DND-41 (cell line): ENCODE data around the gene U2AF1L4.

Experiments used
- ATAC-seq: fragments of 200-7000 bp; cut with Tn5 transposase; 3 replicates; pipeline ENCODE4 v1.9.1; 2021; ENCODE audit warnings: low read depth; ENCODE audit not compliant: insufficient read depth
- DNase-seq: peaks from one replicate; pipeline ENCODE4 v3.0.0-alpha.2; 2020
- H2AFZ ChIP-seq: 2 replicates; pipeline ENCODE4 v1.6.0; 2012; ENCODE audit warnings: low read depth, low read length
- H3K27ac ChIP-seq: 2 replicates; pipeline ENCODE4 v1.5.1; 2012; ENCODE audit warnings: low read length, inconsistent platforms
- H3K27me3 ChIP-seq: fragments of 200-600 bp; sonication (generic); 2 replicates; pipeline ENCODE4 v1.6.0; 2012; ENCODE audit warnings: low read length, mild to moderate bottlenecking, inconsistent platforms; ENCODE audit not compliant: insufficient read depth, poor library complexity
- H3K36me3 ChIP-seq: 2 replicates; pipeline ENCODE4 v1.5.1; 2012; ENCODE audit warnings: low read length, inconsistent platforms; ENCODE audit not compliant: insufficient read depth
- H3K4me1 ChIP-seq: 2 replicates; pipeline ENCODE4 v1.5.1; 2012; ENCODE audit warnings: mild to moderate bottlenecking, low read length; ENCODE audit not compliant: insufficient read depth
- H3K4me2 ChIP-seq: 2 replicates; pipeline ENCODE4 v1.6.0; 2012; ENCODE audit warnings: mild to moderate bottlenecking, moderate library complexity, low read length, inconsistent platforms; ENCODE audit not compliant: insufficient read depth
- H3K4me3 ChIP-seq, 2 experiments: fragments of 200-600 bp in 1 of 2; shearing (Covaris generic) in 1 of 2; 2 replicates each; pipeline ENCODE4 v1.5.1; 2012 to 2016; ENCODE audit warnings: inconsistent platforms in 2 of 2, low read length in 2 of 2, mild to moderate bottlenecking in 2 of 2, low read depth in 1 of 2, moderate library complexity in 1 of 2
- H3K79me2 ChIP-seq: 2 replicates; pipeline ENCODE4 v1.6.0; 2012; ENCODE audit warnings: low read length, inconsistent platforms; ENCODE audit not compliant: insufficient read depth
- H3K9ac ChIP-seq: 2 replicates; pipeline ENCODE4 v1.6.0; 2012; ENCODE audit warnings: low read depth, mild to moderate bottlenecking, inconsistent platforms, low read length, moderate library complexity
- H3K9me3 ChIP-seq: 2 replicates; pipeline ENCODE4 v1.5.1; 2012; ENCODE audit warnings: low read length, moderate library complexity, mild to moderate bottlenecking, inconsistent platforms; ENCODE audit not compliant: insufficient read depth, severe bottlenecking
- H4K20me1 ChIP-seq: 2 replicates; pipeline ENCODE4 v1.6.0; 2012; ENCODE audit warnings: low read length; ENCODE audit not compliant: insufficient read depth
- CTCF ChIP-seq: IDR thresholded peaks from 2 replicates; pipeline ENCODE4 v1.5.1; 2012; ENCODE audit warnings: borderline replicate concordance, low read length, moderate library complexity, mild to moderate bottlenecking; ENCODE audit not compliant: poor library complexity, severe bottlenecking; ENCODE audit errors: extremely low read depth
- EZH2 ChIP-seq: IDR thresholded peaks from 3 replicates; pipeline ENCODE4 v1.6.1; 2012; ENCODE audit warnings: borderline replicate concordance, low read depth, mild to moderate bottlenecking, moderate library complexity, low read length, inconsistent platforms; ENCODE audit not compliant: severe bottlenecking

Gene U2AF1L4

DNA sequence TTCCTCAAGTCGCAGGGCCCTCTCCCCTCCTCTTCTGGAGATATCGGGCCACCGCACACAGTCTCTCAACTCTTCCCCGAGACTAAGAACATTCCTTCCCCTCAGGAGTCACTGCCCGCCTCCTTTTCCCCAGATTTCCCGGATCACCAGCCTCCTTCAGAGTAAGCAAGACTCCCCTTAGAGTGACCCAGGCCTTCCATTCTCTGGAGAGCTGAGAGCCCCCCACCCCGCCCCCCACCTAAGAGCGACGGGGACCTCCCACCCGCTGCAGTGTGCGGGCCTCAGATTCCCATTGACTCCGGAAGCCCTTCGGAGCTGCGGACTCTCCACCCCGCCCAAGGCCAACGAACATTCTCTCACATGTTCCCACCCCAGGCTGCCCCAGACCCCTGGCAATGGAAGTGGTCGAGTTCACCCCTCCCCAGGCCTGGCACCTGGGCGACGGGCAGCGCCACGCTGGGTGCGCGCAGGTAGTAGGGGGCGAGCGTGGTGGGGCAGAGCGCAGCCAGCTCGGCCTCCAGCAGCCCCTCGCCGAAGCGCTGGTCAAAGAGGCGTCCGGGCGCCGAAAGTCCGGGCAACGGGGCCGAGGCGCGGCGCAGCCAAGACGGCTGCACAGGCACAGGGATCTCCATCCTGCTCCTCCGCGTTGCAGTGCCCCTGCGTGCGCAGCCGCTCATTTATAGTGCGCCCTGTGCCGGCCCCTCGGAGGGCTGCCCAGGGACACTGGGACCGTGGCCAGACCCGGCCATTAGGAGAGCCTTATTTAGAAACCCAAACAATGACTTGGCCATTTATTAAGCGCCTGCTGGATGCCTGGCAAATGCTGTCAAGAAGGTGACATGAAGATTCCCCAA, 11.4 kb upstream of the U2AF1L4 start, which contains the start of gene HSPB6:
TSS of gene HSPB6 (minus strand) at position 653 of the 854 bp plus-strand sequence. CDS start at position 632, 21 bp downstream.
- peaks cover 30% of the 10 kb centered on the region for H3K79me2 ChIP-seq
- H3K4me2 ChIP-seq: peak within 1 kb of the TSS; percentile 70
- H3K9ac ChIP-seq: peak within 1 kb of the TSS; percentile 97
- peaks cover 26% of the 10 kb centered on the region for H3K4me1 ChIP-seq
- H2AFZ ChIP-seq: peak within 1 kb of the TSS; percentile 62
- peaks cover 22% of the 10 kb centered on the region for H4K20me1 ChIP-seq
- peak within 1 kb of the TSS; percentile 88 for H3K27ac ChIP-seq
- ATAC-seq: no peak
- peaks cover 49% of the 10 kb centered on the region for H3K36me3 ChIP-seq
- TF ChIP-seq EZH2 (no peak), CTCF (no peak)
- H3K4me3 ChIP-seq: peak within 1 kb of the TSS; percentile 30 to 61
- no peaks in the 10 kb centered on the region for H3K27me3 ChIP-seq
- H3K9me3 ChIP-seq: no peaks in the 10 kb centered on the region
- no peak for DNase-seq

GRCh38 chr19:35755550-35756376, 10.5 kb upstream of the U2AF1L4 start:
- DNase-seq (no peak), ATAC-seq (no peak)
- Histone ChIP-seq H3K9ac (no peak overlapping the region), H3K9me3 (no peaks in the 10 kb centered on the region), H3K4me1 (peaks cover 26% of the 10 kb centered on the region), H2AFZ (no peak overlapping the region), H3K79me2 (peaks cover 26% of the 10 kb centered on the region), H3K4me3 (no peak overlapping the region), H3K36me3 (peaks cover 42% of the 10 kb centered on the region), H3K27me3 (no peaks in the 10 kb centered on the region), H3K4me2 (no peak overlapping the region), H4K20me1 (peaks cover 16% of the 10 kb centered on the region), H3K27ac (no peak overlapping the region)
- TF ChIP-seq EZH2 (no peak), CTCF (no peak)

DNA sequence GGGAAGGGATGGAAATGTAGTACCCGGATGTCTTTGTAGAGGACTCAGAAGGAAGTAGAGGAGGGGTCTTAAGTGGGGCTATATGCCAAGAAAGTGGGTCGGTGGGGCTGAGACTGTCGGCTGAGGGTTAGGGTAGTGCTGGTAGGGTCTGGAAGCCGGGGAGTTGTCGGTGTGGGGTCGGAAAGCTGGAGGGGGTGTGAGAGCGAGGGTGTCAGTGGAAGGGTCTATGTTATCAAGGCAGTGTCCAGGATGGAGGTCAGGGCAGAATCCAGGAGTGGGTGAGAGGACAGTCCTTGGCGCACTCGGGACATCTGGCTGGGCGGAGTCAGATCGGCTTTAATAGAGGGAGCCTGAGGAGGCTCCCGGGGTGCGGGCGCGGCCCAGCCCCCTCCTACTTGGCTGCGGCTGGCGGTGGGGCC, 9.9 kb upstream of the U2AF1L4 start:
- H3K79me2 ChIP-seq: peaks cover 22% of the 10 kb centered on the region
- no peak for TF ChIP-seq CTCF
- no peak for TF ChIP-seq EZH2
- H3K36me3 ChIP-seq: peaks cover 36% of the 10 kb centered on the region
- H3K9me3 ChIP-seq: no peaks in the 10 kb centered on the region
- no peak overlapping the region for H3K27ac ChIP-seq
- peaks cover 27% of the 10 kb centered on the region for H3K4me1 ChIP-seq
- ATAC-seq (no peak), DNase-seq (no peak)
- H3K9ac ChIP-seq: no peak overlapping the region
- no peaks in the 10 kb centered on the region for H3K27me3 ChIP-seq
- no peak overlapping the region for H2AFZ ChIP-seq
- no peak overlapping the region for H3K4me3 ChIP-seq
- H3K4me2 ChIP-seq: no peak overlapping the region
- H4K20me1 ChIP-seq: peaks cover 19% of the 10 kb centered on the region
